ENCODE measurements around the gene ZNF324.
"Not testable (repeated sequence)": the region's sequence is repeated elsewhere in the genome, so short reads cannot be mapped to it uniquely, and the experiment has no call there.

The ZNF324 gene

GRCh38 chr19:58473775-58474174 lies 6.9 kb downstream of the ZNF324 start:
- DNase-seq, result no peak

DNA sequence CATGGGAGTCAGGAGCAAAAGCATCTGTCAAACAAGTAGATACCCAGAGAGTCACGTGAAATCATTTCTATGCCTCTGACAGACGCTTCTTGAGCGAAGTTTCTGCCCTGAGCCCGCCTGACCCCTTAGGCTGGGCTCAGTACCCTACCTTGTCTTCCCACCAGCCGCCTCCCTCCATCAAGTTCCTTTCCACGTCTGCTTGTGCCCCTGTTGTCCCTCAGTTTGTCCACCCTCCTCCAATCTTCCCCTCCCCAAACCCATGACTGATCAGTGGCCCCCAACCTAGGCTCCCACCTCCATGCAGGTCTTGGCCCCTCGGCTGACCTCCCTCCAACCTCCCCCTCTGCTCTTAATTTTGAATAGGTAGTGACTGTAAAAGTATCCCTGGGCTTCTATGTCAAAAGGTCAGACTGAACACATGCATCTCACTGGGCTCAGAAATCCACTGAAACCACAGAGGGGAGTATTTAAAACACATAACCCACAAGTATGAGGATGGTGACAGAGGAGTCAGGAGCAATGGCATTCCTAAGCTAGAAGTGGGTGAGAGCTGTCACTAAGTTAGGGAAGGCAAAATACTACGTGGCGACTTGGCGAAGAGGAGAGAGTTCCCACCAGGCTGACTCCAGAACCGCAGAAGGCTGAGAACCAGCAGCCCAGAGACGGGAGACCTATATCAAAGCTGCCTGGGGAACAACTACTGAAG lies 7.6 kb downstream of the ZNF324 start:
- no peak for DNase-seq

DNA sequence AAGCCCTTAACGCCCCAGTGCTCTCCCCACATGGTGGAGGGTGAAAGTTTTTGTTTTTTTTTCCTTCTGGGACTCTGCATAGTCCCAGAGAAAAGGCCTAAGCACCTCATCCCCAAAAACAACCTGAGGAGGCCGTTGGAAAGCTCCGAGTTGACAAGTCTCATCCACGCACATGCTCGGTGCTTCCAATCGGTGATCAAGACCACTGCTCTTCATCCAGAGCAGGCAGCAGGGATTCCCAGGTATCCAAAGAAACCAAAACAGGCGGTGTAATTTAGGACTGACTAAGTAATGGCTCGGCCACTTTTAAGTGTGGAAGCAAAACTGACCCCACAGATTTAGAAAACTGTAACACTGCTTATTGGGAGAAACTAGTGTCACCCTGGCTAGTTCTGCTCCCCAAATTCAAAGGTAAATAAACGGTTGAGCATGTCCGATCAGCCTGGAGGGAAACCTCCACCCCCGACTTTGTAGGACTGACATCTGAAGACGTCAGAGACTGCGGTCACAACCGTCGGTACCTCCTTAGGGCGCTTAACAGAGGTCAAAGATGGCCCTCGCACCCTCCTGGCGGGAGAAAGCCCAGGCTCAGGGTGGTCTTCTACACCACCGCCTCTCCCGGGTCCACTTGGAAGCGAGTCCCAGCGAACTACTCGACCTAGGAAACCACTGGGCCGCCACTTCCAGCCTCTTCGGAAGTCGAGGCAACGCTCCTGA lies 8.3 kb downstream of the ZNF324 start:
- DNase-seq, result no peak

GRCh38 chr19:58475714-58476497 lies 9.0 kb downstream of the ZNF324 start, which contains the start of gene ZNF446:
Gene ZNF446, plus strand, starts transcription at chr19:58476352. Its CDS starts 867 bp downstream, at chr19:58477219.
- DNase-seq, result peak; percentile 88

DNA sequence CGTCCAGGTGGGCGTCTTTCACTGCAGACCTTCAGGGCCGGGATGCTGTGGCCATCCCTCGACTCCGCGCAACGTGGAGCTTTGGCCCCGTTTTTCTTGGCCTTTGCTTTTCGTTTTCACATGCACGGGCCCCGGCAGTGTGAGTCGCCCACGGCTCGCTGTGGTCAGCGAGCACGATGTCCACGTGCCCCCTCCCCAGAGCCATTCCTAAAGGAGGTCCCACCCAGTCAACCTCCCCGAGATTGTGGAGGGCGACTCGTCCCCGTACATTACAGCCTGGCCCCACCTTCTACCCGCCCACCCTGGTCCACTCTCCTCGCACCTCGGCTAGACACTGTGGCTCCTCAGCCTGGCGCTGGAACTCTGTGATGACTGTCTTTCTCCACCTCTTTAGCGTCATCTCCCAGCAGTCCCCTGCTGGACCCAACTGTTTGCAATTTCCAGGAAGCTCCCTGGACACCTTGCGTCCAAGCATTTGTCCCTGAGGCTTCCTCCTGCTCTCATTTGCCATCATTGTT lies 9.7 kb downstream of the ZNF324 start:
- DNase-seq, result no peak

GRCh38 chr19:58477130-58477529 lies 10.2 kb downstream of the ZNF324 start:
- no peak for DNase-seq

DNA sequence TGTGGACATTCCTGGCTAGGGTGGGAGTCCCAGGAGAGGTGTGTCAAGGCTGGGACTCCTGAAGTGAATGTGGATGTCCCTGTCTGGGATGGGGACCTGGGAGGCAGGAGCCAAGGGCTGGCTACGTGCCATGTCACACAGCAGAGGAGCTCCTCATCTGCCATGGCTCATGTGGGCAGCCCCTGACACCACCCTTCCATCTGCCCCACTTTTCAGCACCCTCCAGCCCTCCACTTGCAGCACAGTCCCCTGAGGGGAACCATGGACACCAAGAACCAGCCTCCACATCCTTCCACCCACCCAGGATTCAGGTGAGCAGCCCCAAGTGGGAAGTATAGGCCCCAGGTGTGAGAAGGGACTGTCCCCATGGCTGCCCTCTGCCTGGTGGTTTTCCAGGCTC lies 11.0 kb downstream of the ZNF324 start:
- DNase-seq, result no peak

DNA sequence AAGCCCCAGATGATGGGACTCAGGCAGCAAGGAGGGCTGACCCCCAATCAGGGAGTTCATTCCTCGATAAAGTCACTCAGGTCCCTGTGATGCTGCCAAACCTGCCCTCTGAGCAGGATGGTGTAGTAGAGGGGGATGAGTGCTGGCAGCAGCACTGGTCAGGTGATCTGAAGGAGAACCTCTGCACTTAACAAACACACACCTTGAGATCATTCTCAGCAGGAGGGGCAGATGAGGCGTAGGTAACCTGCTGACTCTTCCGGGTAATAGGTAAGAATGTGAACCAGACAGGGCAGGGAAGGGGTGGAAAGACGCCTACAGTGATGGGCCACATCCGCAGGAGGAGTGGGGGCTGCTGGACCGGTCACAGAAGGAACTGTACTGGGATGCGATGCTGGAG lies 12.4 kb downstream of the ZNF324 start:
- DNase-seq, result no peak

DNA sequence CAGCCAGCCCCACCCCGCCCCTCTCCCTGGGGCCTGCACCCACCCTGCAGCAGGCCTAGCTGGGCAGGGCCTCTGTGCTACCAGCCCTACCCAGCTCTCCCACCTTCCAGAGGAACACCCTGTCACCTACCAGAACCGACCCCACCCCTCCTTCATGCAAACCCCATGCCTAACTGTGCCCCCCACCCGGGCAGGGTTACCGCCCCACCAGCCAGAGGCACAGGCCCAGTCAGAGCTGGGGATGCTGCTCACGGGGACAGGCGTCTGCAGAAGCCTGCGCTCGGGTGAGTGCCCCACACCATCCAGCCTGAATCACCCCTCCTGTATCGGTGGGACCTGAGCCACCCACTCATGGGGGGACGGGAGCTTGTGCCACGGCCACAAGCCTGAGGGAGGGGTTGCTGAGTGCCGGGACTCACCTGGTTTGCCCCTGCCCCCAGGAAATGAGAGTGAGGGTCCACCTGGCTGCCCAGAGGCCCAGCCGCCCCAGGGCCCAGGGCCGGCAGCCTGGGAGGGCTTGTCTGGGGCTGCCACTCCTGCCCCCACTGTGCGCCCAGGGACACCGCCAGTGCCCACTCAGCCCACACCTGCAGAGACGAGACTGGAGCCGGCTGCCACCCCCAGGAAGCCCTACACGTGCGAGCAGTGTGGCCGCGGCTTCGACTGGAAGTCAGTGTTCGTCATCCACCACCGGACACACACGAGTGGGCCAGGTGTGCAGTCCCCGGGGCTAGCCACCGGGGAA lies 13.0 kb downstream of the ZNF324 start:
- no peak for DNase-seq

GRCh38 chr19:58480481-58480830 lies 13.6 kb downstream of the ZNF324 start:
- no peak for DNase-seq

DNA sequence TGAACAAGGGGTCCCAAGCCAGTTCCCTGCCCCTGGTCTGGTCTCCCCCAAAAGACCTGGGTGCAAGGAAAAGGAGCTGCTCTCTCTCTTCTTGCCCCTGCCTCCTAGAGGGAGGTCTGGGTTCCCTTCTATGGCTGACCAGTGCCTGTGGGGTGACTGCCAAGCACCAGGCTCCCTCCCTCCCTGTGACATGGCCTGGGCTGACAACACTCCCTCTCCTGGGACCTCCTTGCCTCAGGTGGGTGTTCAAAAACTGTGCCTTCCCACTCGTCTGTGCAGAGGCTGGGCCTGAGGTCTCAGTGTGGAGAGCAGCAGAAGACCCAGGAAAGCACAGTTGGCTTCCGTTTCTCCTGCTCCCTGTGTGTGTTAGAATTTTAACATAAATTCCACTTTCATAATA lies 14.0 kb downstream of the ZNF324 start:
- no peak for DNase-seq

DNA sequence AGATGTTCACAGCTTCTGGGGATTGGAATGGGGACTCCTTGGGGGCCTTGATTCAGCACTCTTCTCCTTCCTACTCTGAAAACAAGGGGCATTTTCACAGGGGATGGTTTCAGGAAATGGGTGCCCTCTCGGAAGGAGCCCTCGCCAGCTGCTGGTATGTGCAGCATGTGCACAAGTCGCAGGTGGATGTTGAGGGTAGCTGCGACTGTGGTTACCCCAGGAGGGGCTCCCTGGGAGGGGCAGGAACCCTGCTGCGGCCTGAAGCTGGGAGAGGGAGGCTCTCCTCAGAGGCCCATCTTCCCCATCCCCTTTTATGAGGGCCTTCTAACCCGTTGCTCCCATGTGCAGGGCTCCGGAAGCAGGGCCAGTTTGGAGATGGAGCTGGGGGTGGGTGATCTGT lies 15.5 kb downstream of the ZNF324 start:
- DNase-seq, result no peak

DNA sequence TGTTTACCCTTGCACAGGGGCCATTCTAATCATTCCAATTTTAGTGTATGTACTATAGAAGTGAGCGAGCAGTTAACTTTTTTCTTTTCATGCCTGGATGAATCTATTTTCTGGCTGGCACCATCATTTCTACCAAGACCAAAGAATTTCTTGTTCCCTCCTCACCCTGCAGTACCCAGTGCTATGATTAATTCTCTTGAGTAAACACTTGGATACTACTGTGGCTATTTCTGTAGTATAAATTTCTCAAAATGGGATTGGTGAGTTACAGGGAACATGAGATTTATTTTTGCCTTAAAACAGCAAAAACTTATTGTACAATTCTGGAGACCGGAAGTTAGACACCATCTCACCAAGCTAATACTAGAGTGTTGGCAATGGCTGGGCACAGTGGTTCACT lies 16.9 kb downstream of the ZNF324 start:
- no peak for DNase-seq

- DNase-seq, result not testable (repeated sequence)
Observed at GRCh38 chr19:58484349-58484748, 17.5 kb downstream of the ZNF324 start.

DNA sequence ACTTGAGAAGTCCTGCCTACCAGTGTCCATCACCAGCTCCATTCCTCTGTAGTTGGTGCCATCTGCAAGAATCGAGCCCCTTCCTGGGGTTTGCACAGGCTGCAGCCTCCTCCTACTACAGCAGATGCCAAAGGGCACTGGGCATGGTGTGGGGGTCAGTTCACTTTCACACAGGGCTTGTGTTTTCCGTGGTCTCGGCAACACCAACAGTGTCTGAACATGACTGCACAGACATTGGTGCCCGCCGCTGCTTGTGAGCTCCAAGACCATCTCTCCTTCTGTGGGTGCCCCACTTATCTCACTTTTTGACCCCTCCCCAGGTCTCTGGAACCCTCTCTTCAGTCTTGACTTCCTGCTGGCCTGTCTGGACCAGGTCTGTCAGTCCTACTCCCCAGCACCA lies 24.5 kb downstream of the ZNF324 start:
- no peak for DNase-seq

DNA sequence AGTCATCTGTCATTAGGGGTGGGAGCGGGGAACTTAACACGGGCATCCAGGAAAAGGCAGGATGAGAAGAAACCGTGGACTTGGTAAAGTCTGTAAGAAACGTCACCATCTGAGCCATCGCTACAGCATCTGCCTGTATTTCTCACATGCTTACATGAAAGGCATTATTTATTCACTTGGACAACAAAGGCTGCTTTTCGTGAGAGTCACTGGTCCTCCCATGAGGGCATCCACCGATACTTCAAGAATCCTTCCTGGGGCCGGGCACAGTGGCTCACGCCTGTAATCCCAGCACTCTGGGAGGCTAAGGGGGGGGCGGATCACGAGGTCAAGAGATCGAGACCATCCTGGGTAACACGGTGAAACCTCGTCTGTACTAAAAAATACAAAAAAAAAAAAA lies 25.4 kb downstream of the ZNF324 start:
- DNase-seq, result no peak

- no peak for DNase-seq
Observed at GRCh38 chr19:58497634-58498170, 30.8 kb downstream of the ZNF324 start.

DNA sequence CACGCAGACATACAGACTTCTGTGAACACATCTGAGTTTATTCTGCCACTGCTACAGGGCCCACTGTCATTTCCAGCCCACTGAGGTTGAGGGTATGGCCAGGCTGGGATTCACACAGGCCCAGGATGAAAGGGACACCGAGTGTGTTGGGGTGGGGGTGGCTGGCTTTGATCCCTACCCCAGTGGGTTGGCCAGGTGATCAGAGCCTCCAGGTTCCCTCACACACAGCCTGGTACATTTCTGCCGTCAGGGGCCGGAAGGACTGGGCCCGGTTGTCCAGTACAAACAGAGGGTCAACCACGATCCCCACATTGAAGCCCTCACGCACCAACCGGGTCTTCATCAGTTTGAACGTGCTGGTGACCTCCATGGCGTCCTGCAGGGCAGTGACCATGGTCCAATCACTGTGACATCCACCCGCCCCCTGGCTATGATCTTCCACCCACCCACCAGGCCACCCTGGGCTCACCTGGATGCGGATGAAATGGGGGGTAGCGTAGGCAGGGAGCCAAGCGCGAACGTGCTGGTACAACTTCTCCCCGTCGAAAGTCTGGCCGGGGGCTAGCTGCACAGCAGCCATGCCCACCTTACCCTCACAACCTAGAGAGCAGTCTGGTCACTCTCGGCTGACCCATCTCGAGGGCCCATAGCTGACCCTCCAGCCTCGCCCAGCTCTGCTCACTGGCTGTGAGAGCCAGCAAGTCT lies 31.6 kb downstream of the ZNF324 start:
- DNase-seq, result no peak

DNA sequence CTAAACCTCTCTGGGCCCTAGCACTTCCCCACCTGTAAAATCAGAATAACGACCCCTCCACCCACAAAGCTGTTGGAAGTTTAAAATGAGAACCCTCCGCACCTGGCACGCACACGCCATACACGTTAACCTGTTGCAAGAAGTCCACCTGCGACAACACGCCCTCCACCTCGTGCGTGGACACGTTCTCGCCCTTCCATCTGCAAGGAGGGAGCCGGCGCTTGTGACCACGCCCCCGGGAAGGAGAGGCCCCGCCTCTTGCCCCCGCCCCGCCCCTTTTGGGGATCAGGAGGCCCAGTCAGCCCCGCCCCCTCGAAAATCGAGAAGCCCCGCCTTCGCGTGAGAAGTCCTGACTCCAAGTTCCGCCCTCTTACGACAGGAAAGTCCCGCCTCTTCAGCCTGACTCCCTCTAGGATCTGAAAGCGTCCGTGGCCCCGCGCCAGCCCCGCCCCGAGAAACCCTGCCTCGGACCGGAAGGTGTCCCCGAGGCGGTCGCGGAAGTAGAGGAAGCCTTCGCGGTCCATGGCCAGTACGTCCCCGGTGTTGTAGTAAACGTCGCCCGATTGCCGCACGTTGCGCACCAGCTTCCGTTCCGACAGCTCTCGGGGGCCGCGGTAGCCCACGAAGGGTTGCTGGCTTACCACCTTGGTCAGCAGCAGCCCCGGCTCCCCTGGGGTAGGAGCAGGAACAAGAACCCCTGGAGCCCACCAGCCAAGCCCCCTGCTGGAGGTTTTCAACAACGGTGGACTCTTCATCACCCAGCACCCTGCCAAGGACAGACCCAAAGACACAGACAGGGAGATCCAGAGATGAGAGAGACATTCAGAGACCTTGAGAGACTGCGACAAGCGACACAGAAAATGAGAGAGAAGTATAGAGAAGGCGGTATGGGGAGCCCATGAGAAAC lies 32.4 kb downstream of the ZNF324 start:
- peak; percentile 77 for DNase-seq

- DNase-seq, result no peak
Observed at GRCh38 chr19:58500242-58500641, 33.4 kb downstream of the ZNF324 start.

Data from 8988T (cell line).